ENCODE measurements around the gene PAXIP1. TPM values are rescaled to one million over a fixed set of nuclear protein-coding genes. Genes with fewer than 3 reads are reported as not detected.

Gene PAXIP1
- total RNA-seq, 1 experiment from 2014 or later = 32.6 TPM

- H3K14ac ChIP-seq (ENCODE audit: insufficient read depth, low read length) = no peak overlapping the region; the same call in 1 of the 2 replicates
- Mint-ChIP-seq H3K27ac (no peak overlapping the region), H3K27me3 (ENCODE audit: low read depth) (no peaks in the 10 kb centered on the region), H3K36me3 (ENCODE audit: insufficient read depth in 1 of 3, low read depth in 3 of 3) (peaks cover 52 to 86% (median 83%) of the 10 kb centered on the region in 3 experiments; a peak in 6 of 7 replicates), H3K4me3 (no peak overlapping the region), H3K9me3 (no peaks in the 10 kb centered on the region), H3K4me1 (no peaks in the 10 kb centered on the region)
- no peak overlapping the region for H2BK12ac ChIP-seq (ENCODE audit: insufficient read length, low read depth, low read length)
- no peaks in the 10 kb centered on the region for H3K23me2 ChIP-seq (ENCODE audit: insufficient read length, low read depth, low read length, poor library complexity, severe bottlenecking)
- H3K4me1 ChIP-seq (ENCODE audit: insufficient read depth, low read length) = no peaks in the 10 kb centered on the region
- no peak overlapping the region for H3K4ac ChIP-seq (ENCODE audit: low read depth, low read length)
- H3K9me3 ChIP-seq (ENCODE audit: control insufficient read depth, low read depth, low read length) = no peaks in the 10 kb centered on the region
- H4K8ac ChIP-seq (replicated peaks; ENCODE audit: insufficient read length, low read depth, low read length) = no peak overlapping the region
- no peak overlapping the region for H2BK5ac ChIP-seq (ENCODE audit: insufficient read length, low read length)
- no peak overlapping the region for H2BK120ac ChIP-seq (ENCODE audit: low read depth, low read length, poor library complexity, severe bottlenecking)
- no peak for DNase-seq
- H4K5ac ChIP-seq (ENCODE audit: insufficient read length, low read depth, low read length) = no peak overlapping the region
- H4K20me1 ChIP-seq (ENCODE audit: control insufficient read depth, insufficient read depth, insufficient read length) = no peaks in the 10 kb centered on the region
- TF ChIP-seq CTCF (conservative IDR thresholded peaks at IDR 0.05) = no peak
- H3K9ac ChIP-seq (ENCODE audit: extremely low read depth, insufficient read length, low read length) = no peak overlapping the region
- H4K91ac ChIP-seq (ENCODE audit: insufficient read length, low read depth, low read length) = no peak overlapping the region
- no peak overlapping the region for H3K4me2 ChIP-seq (ENCODE audit: insufficient read depth, insufficient read length, low read length)
- no peak overlapping the region for H2AK5ac ChIP-seq (ENCODE audit: insufficient read length, low read length)
- H3K23ac ChIP-seq (ENCODE audit: insufficient read length, low read depth, low read length) = no peak overlapping the region
- no peak overlapping the region for H3T11ph ChIP-seq (ENCODE audit: low read length)
- no peaks in the 10 kb centered on the region for H3K79me1 ChIP-seq (ENCODE audit: insufficient read depth, low read depth, low read length, poor library complexity, severe bottlenecking)
- H3K27ac ChIP-seq (ENCODE audit: insufficient read length, low read depth, low read length) = no peak overlapping the region
- H2BK15ac ChIP-seq (ENCODE audit: low read depth, low read length) = no peak overlapping the region
- no peak overlapping the region for H3K18ac ChIP-seq (ENCODE audit: insufficient read length, low read depth, low read length)
- H3K56ac ChIP-seq (ENCODE audit: insufficient read length, low read depth, low read length) = no peak overlapping the region
- H2AFZ ChIP-seq (ENCODE audit: low read length) = no peak overlapping the region
- H3K79me2 ChIP-seq (ENCODE audit: insufficient read depth, low read length) = no peaks in the 10 kb centered on the region
- no peaks in the 10 kb centered on the region for H3K27me3 ChIP-seq (ENCODE audit: insufficient read depth, low read length)
- no peak overlapping the region for H2BK20ac ChIP-seq (ENCODE audit: low read depth, low read length, poor library complexity, severe bottlenecking)
- no CpG with 5 or more reads among the region's 6 CpGs for WGBS (ENCODE audit: extremely low coverage, insufficient read length, low lambda C conversion rate)
These were observed 46.5 kb downstream of the PAXIP1 start for GRCh38 chr7:154956427-154956826.
